DND-41 (cell line): ENCODE measurements around the gene CHRM5.

ENCODE experiments used
- ATAC-seq: fragments of 200-7000 bp; cut with Tn5 transposase; 3 replicates; pipeline ENCODE4 v1.9.1; 2021; ENCODE audit warnings: low read depth; ENCODE audit not compliant: insufficient read depth
- DNase-seq: peaks from one replicate; pipeline ENCODE4 v3.0.0-alpha.2; 2020
- H2AFZ ChIP-seq: 2 replicates; pipeline ENCODE4 v1.6.0; 2012; ENCODE audit warnings: low read depth, low read length
- H3K27ac ChIP-seq: 2 replicates; pipeline ENCODE4 v1.5.1; 2012; ENCODE audit warnings: low read length, inconsistent platforms
- H3K27me3 ChIP-seq: fragments of 200-600 bp; sonication (generic); 2 replicates; pipeline ENCODE4 v1.6.0; 2012; ENCODE audit warnings: low read length, mild to moderate bottlenecking, inconsistent platforms; ENCODE audit not compliant: insufficient read depth, poor library complexity
- H3K36me3 ChIP-seq: 2 replicates; pipeline ENCODE4 v1.5.1; 2012; ENCODE audit warnings: low read length, inconsistent platforms; ENCODE audit not compliant: insufficient read depth
- H3K4me1 ChIP-seq: 2 replicates; pipeline ENCODE4 v1.5.1; 2012; ENCODE audit warnings: mild to moderate bottlenecking, low read length; ENCODE audit not compliant: insufficient read depth
- H3K4me2 ChIP-seq: 2 replicates; pipeline ENCODE4 v1.6.0; 2012; ENCODE audit warnings: mild to moderate bottlenecking, moderate library complexity, low read length, inconsistent platforms; ENCODE audit not compliant: insufficient read depth
- H3K4me3 ChIP-seq, 2 experiments: fragments of 200-600 bp in 1 of 2; shearing (Covaris generic) in 1 of 2; 2 replicates each; pipeline ENCODE4 v1.5.1; 2012 to 2016; ENCODE audit warnings: inconsistent platforms in 2 of 2, low read length in 2 of 2, mild to moderate bottlenecking in 2 of 2, low read depth in 1 of 2, moderate library complexity in 1 of 2
- H3K79me2 ChIP-seq: 2 replicates; pipeline ENCODE4 v1.6.0; 2012; ENCODE audit warnings: low read length, inconsistent platforms; ENCODE audit not compliant: insufficient read depth
- H3K9ac ChIP-seq: 2 replicates; pipeline ENCODE4 v1.6.0; 2012; ENCODE audit warnings: low read depth, mild to moderate bottlenecking, inconsistent platforms, low read length, moderate library complexity
- H3K9me3 ChIP-seq: 2 replicates; pipeline ENCODE4 v1.5.1; 2012; ENCODE audit warnings: low read length, moderate library complexity, mild to moderate bottlenecking, inconsistent platforms; ENCODE audit not compliant: insufficient read depth, severe bottlenecking
- H4K20me1 ChIP-seq: 2 replicates; pipeline ENCODE4 v1.6.0; 2012; ENCODE audit warnings: low read length; ENCODE audit not compliant: insufficient read depth
- EZH2 ChIP-seq: IDR thresholded peaks from 3 replicates; pipeline ENCODE4 v1.6.1; 2012; ENCODE audit warnings: borderline replicate concordance, low read depth, mild to moderate bottlenecking, moderate library complexity, low read length, inconsistent platforms; ENCODE audit not compliant: severe bottlenecking
- TF ChIP-seq, protein P1 (sequence below): IDR thresholded peaks from 2 replicates; pipeline ENCODE4 v1.5.1; 2012; ENCODE audit warnings: borderline replicate concordance, low read length, moderate library complexity, mild to moderate bottlenecking; ENCODE audit not compliant: poor library complexity, severe bottlenecking; ENCODE audit errors: extremely low read depth

The CHRM5 gene

DNA sequence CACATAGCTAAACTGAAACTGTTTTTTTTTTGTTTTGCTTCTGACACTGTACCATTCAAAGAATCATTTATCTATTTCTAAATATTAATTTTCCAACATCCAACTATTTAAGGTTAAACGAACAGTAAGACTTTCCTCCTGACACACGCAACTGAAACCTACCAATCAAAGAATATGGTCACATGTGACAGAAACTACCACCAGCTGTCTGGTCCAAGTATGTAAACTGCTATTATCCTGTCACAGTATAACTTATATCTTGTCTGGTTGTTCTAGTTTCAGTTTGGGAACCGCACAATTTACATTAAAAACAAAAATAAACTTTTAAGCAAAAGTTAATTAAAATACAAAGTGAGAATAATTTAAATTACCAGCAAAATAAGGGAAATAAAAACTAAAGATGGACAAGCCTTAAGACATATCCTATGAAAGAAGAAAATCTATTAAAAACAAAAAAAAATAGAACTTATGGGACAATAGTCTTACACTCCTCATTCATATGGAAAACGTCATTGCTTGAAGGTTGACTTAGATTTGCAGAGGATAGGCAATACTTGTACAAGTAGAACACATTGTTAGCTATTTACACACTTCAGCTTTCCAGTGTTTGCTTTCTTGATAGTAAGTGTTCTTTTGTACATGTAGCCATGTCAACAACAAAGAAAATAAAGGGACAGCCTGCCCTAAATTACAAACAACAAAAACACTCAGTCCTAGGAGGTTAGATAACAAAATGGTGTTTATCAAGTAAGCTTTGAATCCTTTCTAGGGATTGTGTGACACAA, 26.8 kb upstream of the CHRM5 start:
- Histone ChIP-seq H3K9ac (no peak overlapping the region), H3K36me3 (no peaks in the 10 kb centered on the region), H3K4me1 (no peaks in the 10 kb centered on the region), H4K20me1 (no peaks in the 10 kb centered on the region), H3K79me2 (no peaks in the 10 kb centered on the region), H2AFZ (no peak overlapping the region), H3K27ac (no peak overlapping the region), H3K9me3 (no peaks in the 10 kb centered on the region), H3K27me3 (no peaks in the 10 kb centered on the region), H3K4me3 (no peak overlapping the region), H3K4me2 (no peak overlapping the region)
- DNase-seq (no peak), ATAC-seq (no peak)
- TF ChIP-seq, protein P1, sequence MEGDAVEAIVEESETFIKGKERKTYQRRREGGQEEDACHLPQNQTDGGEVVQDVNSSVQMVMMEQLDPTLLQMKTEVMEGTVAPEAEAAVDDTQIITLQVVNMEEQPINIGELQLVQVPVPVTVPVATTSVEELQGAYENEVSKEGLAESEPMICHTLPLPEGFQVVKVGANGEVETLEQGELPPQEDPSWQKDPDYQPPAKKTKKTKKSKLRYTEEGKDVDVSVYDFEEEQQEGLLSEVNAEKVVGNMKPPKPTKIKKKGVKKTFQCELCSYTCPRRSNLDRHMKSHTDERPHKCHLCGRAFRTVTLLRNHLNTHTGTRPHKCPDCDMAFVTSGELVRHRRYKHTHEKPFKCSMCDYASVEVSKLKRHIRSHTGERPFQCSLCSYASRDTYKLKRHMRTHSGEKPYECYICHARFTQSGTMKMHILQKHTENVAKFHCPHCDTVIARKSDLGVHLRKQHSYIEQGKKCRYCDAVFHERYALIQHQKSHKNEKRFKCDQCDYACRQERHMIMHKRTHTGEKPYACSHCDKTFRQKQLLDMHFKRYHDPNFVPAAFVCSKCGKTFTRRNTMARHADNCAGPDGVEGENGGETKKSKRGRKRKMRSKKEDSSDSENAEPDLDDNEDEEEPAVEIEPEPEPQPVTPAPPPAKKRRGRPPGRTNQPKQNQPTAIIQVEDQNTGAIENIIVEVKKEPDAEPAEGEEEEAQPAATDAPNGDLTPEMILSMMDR, result no peak
- no peak for TF ChIP-seq EZH2

DNA sequence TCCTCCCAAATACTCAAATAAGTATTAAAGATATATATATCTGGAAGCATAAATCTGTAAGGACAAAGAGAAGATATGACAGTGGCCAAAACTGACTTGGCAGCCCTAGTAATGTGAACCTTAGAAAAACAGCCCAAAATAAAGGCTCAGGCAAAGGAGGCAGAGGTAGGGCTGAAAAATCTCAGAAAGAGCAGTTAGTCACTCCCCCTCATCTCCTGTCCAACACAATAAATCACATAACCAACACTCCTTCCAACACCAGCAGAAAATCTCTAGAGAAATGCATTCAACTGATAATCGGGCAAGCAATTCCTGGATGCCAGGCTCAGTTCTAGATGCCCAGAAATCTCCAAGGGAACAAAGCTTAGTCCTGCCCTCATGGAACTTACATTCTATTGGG, 22.1 kb upstream of the CHRM5 start:
- Histone ChIP-seq H3K36me3 (no peaks in the 10 kb centered on the region), H4K20me1 (no peaks in the 10 kb centered on the region), H3K4me1 (no peaks in the 10 kb centered on the region), H3K4me3 (no peak overlapping the region), H3K27ac (no peak overlapping the region), H3K4me2 (no peak overlapping the region), H3K27me3 (no peaks in the 10 kb centered on the region), H2AFZ (no peak overlapping the region), H3K79me2 (no peaks in the 10 kb centered on the region), H3K9ac (no peak overlapping the region), H3K9me3 (no peaks in the 10 kb centered on the region)
- TF ChIP-seq EZH2, result no peak
- TF ChIP-seq, protein P1, result no peak
- ATAC-seq (no peak), DNase-seq (no peak)

- H3K36me3 ChIP-seq, result no peaks in the 10 kb centered on the region
- no peaks in the 10 kb centered on the region for H4K20me1 ChIP-seq
- H2AFZ ChIP-seq, result no peak overlapping the region
- no peak for DNase-seq
- TF ChIP-seq, protein P1, result no peak
- no peak for TF ChIP-seq EZH2
- no peak overlapping the region for H3K4me2 ChIP-seq
- H3K9ac ChIP-seq, result no peak overlapping the region
- no peaks in the 10 kb centered on the region for H3K4me1 ChIP-seq
- H3K27ac ChIP-seq, result no peak overlapping the region
- no peaks in the 10 kb centered on the region for H3K9me3 ChIP-seq
- no peaks in the 10 kb centered on the region for H3K79me2 ChIP-seq
- no peak for ATAC-seq
- no peak overlapping the region for H3K4me3 ChIP-seq
- no peaks in the 10 kb centered on the region for H3K27me3 ChIP-seq
These were observed 12.4 kb upstream of the CHRM5 start for GRCh38 chr15:33955945-33956344.

DNA sequence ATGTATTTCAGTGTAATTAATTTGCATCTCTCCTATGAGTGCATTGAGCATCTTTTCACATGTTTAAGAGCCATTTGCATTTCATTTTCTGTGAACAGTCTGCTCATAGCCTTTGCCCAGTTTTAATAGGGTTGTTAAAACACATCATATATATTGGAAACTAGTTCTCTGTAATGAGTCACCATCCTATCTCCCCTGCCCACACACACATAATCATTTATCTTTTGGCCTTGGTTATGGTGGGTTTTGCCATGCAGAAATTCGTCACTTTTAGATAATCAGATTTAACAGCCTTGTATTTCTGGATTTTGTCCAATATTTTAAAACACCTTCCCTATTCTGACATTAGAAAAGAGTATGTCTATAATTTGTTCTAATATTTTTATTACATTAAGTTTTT, 11.9 kb upstream of the CHRM5 start:
- no peak overlapping the region for H3K4me2 ChIP-seq
- no peaks in the 10 kb centered on the region for H3K36me3 ChIP-seq
- no peaks in the 10 kb centered on the region for H3K79me2 ChIP-seq
- H3K9me3 ChIP-seq, result no peaks in the 10 kb centered on the region
- no peak for ATAC-seq
- no peaks in the 10 kb centered on the region for H4K20me1 ChIP-seq
- H3K4me3 ChIP-seq, result no peak overlapping the region
- DNase-seq, result no peak
- H3K27ac ChIP-seq, result no peak overlapping the region
- TF ChIP-seq, protein P1, result no peak
- TF ChIP-seq EZH2, result no peak
- no peaks in the 10 kb centered on the region for H3K4me1 ChIP-seq
- no peaks in the 10 kb centered on the region for H3K27me3 ChIP-seq
- no peak overlapping the region for H3K9ac ChIP-seq
- no peak overlapping the region for H2AFZ ChIP-seq
